ENCODE results near the gene CBLN3. TPM values are rescaled to one million over a fixed set of nuclear protein-coding genes. Genes with fewer than 3 reads are reported as not detected.

Gene CBLN3
- total RNA-seq, 1 donor from 2014 or later: not detected

- no peak for TF ChIP-seq EZH2 (IDR thresholded peaks at IDR 0.05)
- TF ChIP-seq CTCF (IDR thresholded peaks at IDR 0.05): no peak
- TF ChIP-seq EZH2phosphoT487 (IDR thresholded peaks at IDR 0.05): no peak
These were observed 3.1 kb downstream of the CBLN3 start for GRCh38 chr14:24426150-24426911.

GRCh38 chr14:24425704-24426103 is 3.8 kb downstream of the CBLN3 start:
- no peaks in the 10 kb centered on the region for H3K36me3 ChIP-seq
- H3K9me3 ChIP-seq (ENCODE audit: low read depth): no peaks in the 10 kb centered on the region
- H3F3A ChIP-seq (ENCODE audit: low read depth): peaks cover 9% of the 10 kb centered on the region
- H3K27me3 ChIP-seq: peaks cover 66% of the 10 kb centered on the region
- Mint-ChIP-seq H3K36me3 (no peaks in the 10 kb centered on the region), H3K4me1 (peaks cover 7% of the 10 kb centered on the region), H3K9me3 (no peaks in the 10 kb centered on the region), H3K4me3 (no peak overlapping the region), H3K27ac (no peak overlapping the region), H3K27me3 (ENCODE audit: insufficient read depth, low read depth) (peaks cover 4% of the 10 kb centered on the region)
- H3K9ac ChIP-seq: no peak overlapping the region
- H2AFZ ChIP-seq (replicated peaks): no peak overlapping the region
- peaks cover under 1% of the 10 kb centered on the region for H4K20me1 ChIP-seq (ENCODE audit: low read depth)
- no peak for TF ChIP-seq EZH2phosphoT487 (IDR thresholded peaks at IDR 0.05)
- TF ChIP-seq EZH2 (IDR thresholded peaks at IDR 0.05): no peak
- no peak for TF ChIP-seq CTCF (IDR thresholded peaks at IDR 0.05)
- peaks cover 4% of the 10 kb centered on the region for H3K79me2 ChIP-seq (ENCODE audit: low read depth)
- no peak overlapping the region for H3K4me2 ChIP-seq
- H3K4me3 ChIP-seq: no peak overlapping the region
- no peaks in the 10 kb centered on the region for H3K4me1 ChIP-seq
- DNase-seq (ENCODE audit: low spot score): no peak
- H3K27ac ChIP-seq: no peak overlapping the region

More at GRCh38 chr14:24426150-24426911, 3.1 kb downstream of the CBLN3 start:
- Mint-ChIP-seq H3K27me3 (ENCODE audit: insufficient read depth, low read depth) (peaks cover 4% of the 10 kb centered on the region), H3K36me3 (no peaks in the 10 kb centered on the region), H3K4me1 (peaks cover 11% of the 10 kb centered on the region), H3K27ac (no peak overlapping the region), H3K4me3 (no peak overlapping the region), H3K9me3 (no peaks in the 10 kb centered on the region)
- no peak for DNase-seq (ENCODE audit: low spot score)
- peaks cover 60% of the 10 kb centered on the region for H3K27me3 ChIP-seq
- no peak overlapping the region for H3K27ac ChIP-seq
- H3F3A ChIP-seq (ENCODE audit: low read depth): peaks cover 15% of the 10 kb centered on the region
- H3K9ac ChIP-seq: no peak overlapping the region
- no peaks in the 10 kb centered on the region for H3K4me1 ChIP-seq
- no peak overlapping the region for H2AFZ ChIP-seq (replicated peaks)
- peaks cover 7% of the 10 kb centered on the region for H4K20me1 ChIP-seq (ENCODE audit: low read depth)
- no peaks in the 10 kb centered on the region for H3K9me3 ChIP-seq (ENCODE audit: low read depth)
- H3K4me2 ChIP-seq: no peak overlapping the region
- H3K36me3 ChIP-seq: no peaks in the 10 kb centered on the region
- H3K4me3 ChIP-seq: no peak overlapping the region
- peaks cover 4% of the 10 kb centered on the region for H3K79me2 ChIP-seq (ENCODE audit: low read depth)

- Histone ChIP-seq H3K27me3 (peaks cover 72% of the 10 kb centered on the region), H3K36me3 (no peaks in the 10 kb centered on the region), H3K4me1 (no peaks in the 10 kb centered on the region), H4K20me1 (ENCODE audit: low read depth) (peaks cover under 1% of the 10 kb centered on the region), H3K4me3 (no peak overlapping the region), H3K9me3 (ENCODE audit: low read depth) (no peaks in the 10 kb centered on the region), H3K9ac (no peak overlapping the region), H3F3A (ENCODE audit: low read depth) (no peaks in the 10 kb centered on the region), H3K27ac (no peak overlapping the region), H2AFZ (replicated peaks) (no peak overlapping the region), H3K79me2 (ENCODE audit: low read depth) (no peaks in the 10 kb centered on the region), H3K4me2 (no peak overlapping the region)
- Mint-ChIP-seq H3K9me3 (no peaks in the 10 kb centered on the region), H3K36me3 (no peaks in the 10 kb centered on the region), H3K4me3 (no peak overlapping the region), H3K27me3 (ENCODE audit: insufficient read depth, low read depth) (peaks cover 2% of the 10 kb centered on the region), H3K27ac (no peak overlapping the region), H3K4me1 (no peaks in the 10 kb centered on the region)
- DNase-seq (ENCODE audit: low spot score): no peak
- TF ChIP-seq EZH2phosphoT487 (IDR thresholded peaks at IDR 0.05) (no peak), EZH2 (IDR thresholded peaks at IDR 0.05) (no peak), CTCF (IDR thresholded peaks at IDR 0.05) (no peak)
These were observed 6.5 kb downstream of the CBLN3 start for GRCh38 chr14:24422694-24423601.

All from neural progenitor cell (in vitro differentiated cells).